Hippocampal formation (tissue), 2 donors: ENCODE measurements around the gene CDC42SE2.

ENCODE experiments used
- DNase-seq, 2 donors: peaks; one replicate each; lab custom pipeline; 2025; lab: John Stamatoyannopoulos, UW

CDC42SE2 gene, protein sequence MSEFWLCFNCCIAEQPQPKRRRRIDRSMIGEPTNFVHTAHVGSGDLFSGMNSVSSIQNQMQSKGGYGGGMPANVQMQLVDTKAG

GRCh38 chr5:131263648-131264450 lies at the start of gene CDC42SE2:
CDC42SE2 (plus strand) TSS chr5:131264053; CDS start chr5:131359494, 95,441 bp downstream.
- DNase-seq, result peak; percentile 81 to 88

GRCh38 chr5:131214609-131215227 lies 49.1 kb upstream of the CDC42SE2 start:
- peak in 1 of 2 donors; percentile 28 for DNase-seq

- DNase-seq, result no peak
Measured at GRCh38 chr5:131217791-131218190, 46.1 kb upstream of the CDC42SE2 start.

DNA sequence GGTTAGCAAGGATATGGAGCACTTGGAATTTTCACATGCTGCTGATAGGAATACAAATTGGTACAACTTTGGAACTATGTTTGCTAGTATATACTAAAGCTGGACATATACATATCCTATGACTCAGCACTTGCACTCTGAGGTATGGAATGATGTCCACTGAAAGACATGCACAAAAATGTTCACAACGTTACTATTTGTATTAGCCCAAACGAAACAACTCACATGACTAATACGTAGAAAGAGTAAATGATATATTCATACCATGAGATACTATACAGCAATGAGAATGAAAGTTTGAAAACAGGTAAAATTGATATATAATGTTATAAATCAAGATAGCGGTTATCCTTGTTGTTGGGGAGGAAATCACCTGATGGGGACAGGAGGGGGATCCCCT lies 45.5 kb upstream of the CDC42SE2 start:
- no peak for DNase-seq

DNA sequence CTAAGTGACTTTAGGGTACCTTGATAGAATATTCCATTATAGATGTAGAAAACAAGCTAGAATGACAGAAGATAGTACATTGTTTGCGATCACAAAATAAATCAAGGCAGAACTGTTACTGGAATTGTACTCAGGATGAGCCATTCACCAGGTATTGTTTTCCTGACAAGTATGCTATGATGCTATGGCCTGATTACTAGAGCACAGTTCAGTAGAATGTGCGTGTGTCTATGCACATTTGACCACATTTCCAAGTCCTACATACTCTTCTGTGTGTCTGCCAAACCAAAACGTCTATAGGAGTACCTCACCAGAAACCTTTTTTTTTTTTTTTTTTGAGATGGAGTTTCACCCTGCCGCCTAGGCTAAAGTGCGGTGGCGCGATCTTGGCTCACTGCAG lies 43.3 kb upstream of the CDC42SE2 start:
- DNase-seq, result no peak

GRCh38 chr5:131221008-131221703 lies 42.7 kb upstream of the CDC42SE2 start:
- no peak for DNase-seq

DNA sequence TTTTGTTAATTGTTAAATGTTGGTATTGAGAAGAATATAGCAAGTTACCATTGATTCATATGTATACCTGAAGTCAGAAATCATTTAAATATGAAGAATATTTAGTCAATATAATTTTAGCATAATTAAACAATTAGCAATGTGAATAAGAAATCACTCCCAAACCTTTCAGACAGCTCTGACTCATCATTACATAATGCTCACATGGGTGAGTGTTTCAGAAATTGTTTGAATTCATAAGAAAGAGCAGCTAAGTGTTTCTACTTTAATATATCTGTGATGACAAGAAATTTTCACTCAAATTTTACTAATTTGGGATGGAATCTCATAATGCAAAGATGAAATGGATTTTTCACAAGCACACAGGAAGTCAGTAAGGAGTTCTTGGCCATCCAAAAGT lies 42.0 kb upstream of the CDC42SE2 start:
- peak in 1 of 2 donors; percentile 7 for DNase-seq

DNA sequence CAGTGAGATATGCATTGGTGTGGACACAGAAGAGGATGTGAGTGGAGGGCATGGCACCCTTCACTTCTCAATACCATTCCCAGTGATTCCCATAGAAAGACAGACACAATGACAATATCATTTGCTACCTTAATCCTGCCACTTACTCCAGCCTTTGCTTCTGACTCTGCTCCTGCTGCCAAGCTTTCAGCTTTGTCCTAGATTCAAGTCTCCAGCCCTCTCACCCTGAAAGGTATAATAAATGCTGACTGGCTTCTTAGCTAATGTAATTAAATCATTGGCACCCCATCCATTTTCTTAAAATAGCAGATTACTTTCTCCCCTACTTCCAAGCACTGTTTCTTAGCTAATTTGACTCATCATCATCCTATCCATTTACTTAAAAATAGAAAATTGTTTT lies 41.1 kb upstream of the CDC42SE2 start:
- DNase-seq, result no peak

DNA sequence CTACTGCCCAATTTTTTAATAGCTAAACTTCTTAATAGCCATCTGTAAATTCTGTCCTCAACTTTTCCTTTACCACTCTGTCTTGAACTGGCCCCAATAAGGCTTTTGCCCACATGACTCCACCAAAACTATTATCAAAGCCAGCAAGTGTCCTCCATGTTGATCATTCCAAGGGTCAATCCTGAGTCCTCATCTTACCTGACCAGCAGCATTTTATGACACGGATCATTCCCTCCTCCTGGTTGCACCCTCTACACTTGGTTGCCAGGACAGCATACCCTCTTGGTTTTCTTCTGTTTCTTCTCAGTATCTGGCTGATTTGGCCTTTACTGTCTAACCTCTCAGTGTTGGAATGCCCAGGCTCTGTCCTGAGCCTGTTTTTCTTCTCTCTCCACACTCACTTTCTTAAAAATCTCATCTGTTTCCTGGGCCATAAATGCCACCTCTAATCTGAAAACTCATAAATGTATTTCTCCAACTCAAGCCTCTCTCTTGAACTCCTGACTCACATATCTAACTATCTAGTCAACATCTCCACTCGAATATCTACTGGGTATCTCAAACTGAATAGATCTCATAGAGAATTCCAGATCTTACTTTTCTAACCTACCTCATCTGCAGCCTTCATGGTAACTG lies 40.0 kb upstream of the CDC42SE2 start:
- no peak for DNase-seq

DNA sequence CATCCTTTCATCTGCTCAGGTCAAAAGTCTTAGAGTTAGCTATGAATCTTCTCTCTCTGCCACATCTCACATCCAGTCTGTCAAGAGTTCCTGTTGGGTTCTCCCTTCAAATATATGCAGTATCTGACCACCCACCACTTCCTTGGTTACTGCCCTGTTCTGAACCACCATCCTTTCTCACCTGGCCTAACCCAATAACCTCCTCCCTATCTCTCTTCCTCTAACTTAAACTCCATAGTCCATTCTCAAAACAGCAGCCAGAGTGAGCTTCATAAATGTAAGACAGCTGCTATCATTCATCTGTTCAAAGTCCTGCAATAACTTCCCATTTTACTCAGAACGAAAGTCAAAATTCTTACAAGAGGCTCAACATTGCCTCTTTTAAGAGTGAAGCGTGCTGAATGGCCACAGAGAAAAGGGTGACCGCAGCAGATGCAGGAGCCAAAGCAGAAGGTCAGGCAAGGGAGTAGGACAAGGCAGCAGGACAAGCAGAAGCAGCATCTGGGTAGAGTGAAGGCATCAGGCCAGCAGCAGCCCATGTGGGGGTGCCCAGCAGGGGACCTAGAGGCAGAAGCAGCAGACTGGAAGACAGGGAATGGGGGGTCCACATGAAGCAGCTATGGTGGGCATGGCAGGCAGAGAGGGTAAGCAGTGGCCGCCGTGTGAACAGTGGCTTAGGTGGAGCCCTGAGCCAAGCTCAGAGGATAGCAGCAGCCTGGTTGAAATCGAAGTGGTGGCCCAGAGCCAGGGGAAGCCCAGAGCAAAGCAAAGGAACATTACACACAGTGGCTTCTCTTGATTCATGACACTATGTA lies 39.3 kb upstream of the CDC42SE2 start:
- DNase-seq, result peak; percentile 10 to 14

GRCh38 chr5:131225282-131225974 lies 38.4 kb upstream of the CDC42SE2 start:
- no peak for DNase-seq

DNA sequence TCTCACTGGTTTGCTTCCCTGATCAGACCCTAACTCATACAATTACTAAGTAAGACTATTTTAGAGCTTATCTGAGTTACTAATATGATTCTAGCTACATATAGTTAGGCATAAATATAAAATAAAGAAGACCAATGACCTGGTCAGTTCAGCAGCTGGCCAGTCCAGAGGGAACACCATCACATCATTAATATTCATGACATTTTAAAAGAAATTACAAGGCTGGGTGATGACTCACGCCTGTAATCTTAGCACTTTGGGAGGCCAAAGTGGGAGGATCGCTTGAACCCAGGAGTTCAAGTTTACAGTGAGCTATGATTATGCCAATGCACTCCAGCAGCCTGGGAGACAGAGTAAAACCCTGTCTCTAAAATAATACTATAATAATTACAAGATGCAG lies 37.0 kb upstream of the CDC42SE2 start:
- DNase-seq, result no peak

GRCh38 chr5:131228646-131229045 lies 35.2 kb upstream of the CDC42SE2 start:
- no peak for DNase-seq

GRCh38 chr5:131229623-131230022 lies 34.2 kb upstream of the CDC42SE2 start:
- DNase-seq, result no peak

- peak in 1 of 2 donors; percentile 61 for DNase-seq
Measured at GRCh38 chr5:131230406-131230805, 33.4 kb upstream of the CDC42SE2 start.

DNA sequence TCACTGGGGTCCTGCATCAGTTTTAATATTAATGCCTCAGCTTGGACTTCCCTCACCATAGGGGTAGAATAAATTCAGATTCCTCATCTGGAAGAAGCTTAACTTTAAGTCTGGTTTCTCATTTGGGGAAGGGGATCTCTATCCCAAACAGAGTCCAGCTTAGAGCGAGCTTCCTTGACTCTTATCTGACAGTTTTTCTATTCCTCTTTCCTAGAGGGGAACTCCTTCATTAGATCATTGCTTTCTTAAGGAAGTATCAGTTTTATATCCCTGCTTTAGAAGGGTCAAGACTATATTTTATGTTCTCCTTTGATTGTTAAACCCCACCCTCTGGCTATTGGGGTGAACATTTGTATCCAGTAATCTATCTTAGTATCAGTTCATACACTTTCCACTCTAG lies 24.2 kb upstream of the CDC42SE2 start:
- no peak for DNase-seq

DNA sequence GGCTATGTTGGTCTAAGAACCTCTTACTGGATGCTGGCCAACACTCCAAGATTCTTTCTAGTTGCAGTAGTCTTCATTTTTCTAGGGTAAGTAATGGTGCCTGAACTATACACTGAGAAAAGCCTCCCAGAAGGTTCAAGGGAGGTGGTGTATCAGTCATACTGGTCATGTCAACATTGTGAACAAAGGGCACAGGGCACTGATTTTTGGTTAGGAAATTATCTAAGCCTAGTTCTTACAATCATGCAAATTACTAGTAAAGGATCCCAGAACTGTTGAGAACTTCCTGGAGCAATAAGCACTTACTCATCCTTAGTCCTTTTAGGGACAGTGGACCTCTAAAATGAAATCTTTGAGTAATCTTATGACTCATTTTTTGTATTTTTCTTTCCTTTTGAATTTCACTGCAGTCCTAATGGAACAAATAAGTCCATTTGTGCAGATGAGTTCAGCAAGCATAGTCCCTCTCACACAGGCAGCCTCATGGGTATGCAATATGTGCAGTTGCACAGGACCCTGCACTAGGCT lies 21.1 kb upstream of the CDC42SE2 start:
- DNase-seq, result no peak

DNA sequence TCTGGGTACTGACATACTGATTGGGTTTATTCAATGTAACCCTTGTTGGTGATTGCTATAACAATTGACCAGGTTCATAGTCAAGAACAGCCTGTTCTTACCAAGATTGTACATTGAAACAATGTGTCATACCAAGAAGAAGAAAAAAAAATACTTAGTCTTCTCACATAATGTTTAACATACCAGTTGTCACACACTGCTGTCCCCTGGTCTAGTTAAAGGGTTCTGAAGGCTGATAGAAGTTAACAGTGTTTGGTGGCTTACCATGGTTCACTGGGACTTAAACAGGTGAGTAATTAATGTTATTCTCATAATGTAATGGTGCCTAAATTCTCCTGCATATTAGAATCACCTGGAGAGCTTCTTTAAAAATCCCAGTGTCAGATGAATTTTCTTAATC lies 18.5 kb upstream of the CDC42SE2 start:
- no peak for DNase-seq

GRCh38 chr5:131245948-131246347 lies 17.9 kb upstream of the CDC42SE2 start:
- no peak for DNase-seq

- DNase-seq, result no peak
Measured at GRCh38 chr5:131246504-131246903, 17.3 kb upstream of the CDC42SE2 start.
